GM13976 (cell line): Measurements from ENCODE around the gene DMBT1.
"Not testable (repeated sequence)": the region's sequence is repeated elsewhere in the genome, so short reads cannot be mapped to it uniquely, and the experiment has no call there.

Source experiments
- DNase-seq: peaks from one replicate; pipeline ENCODE4 v3.0.0; 2012; ENCODE audit warnings: low spot score
- CTCF ChIP-seq: IDR thresholded peaks from 2 replicates; pipeline ENCODE4 v1.5.1; 2012; ENCODE audit warnings: borderline replicate concordance, mild to moderate bottlenecking; ENCODE audit not compliant: insufficient read depth; ENCODE audit errors: extremely low read depth, missing control alignments, control extremely low read depth
- in situ Hi-C: fragments of 300-500 bp; cut with MboI; formaldehyde crosslinking; loops from one replicate; pipeline ENCODE4 v1.12.0; 2022; ENCODE audit warnings: low sequenced_read_pairs, mixed read lengths, inconsistent platforms; ENCODE audit not compliant: unreplicated experiment

DMBT1 gene

GRCh38 chr10:122577311-122577885 is 16.8 kb downstream of the DMBT1 start:
- in situ Hi-C loops: no loop called here
- no peak for TF ChIP-seq CTCF
- no peak for DNase-seq

GRCh38 chr10:122586070-122586469 is 25.5 kb downstream of the DMBT1 start:
- in situ Hi-C loops, DNase-seq: not testable (repeated sequence)

- TF ChIP-seq CTCF: no peak
- in situ Hi-C loops: no loop called here
- DNase-seq: no peak
Measured at GRCh38 chr10:122587098-122587760, 26.7 kb downstream of the DMBT1 start.

- no peak for DNase-seq
- TF ChIP-seq CTCF: no peak
- in situ Hi-C loops: no loop called here
Measured at GRCh38 chr10:122588381-122588780, 27.8 kb downstream of the DMBT1 start.

- TF ChIP-seq CTCF: no peak
- in situ Hi-C loops: no loop called here
- DNase-seq: no peak
Measured at GRCh38 chr10:122590153-122590552, 29.6 kb downstream of the DMBT1 start.

- TF ChIP-seq CTCF: no peak
- no peak for DNase-seq
- in situ Hi-C loops: no loop called here
Measured at GRCh38 chr10:122591736-122592135, 31.2 kb downstream of the DMBT1 start.

- DNase-seq: no peak
- in situ Hi-C loops: no loop called here
- no peak for TF ChIP-seq CTCF
Measured at GRCh38 chr10:122592161-122592560, 31.6 kb downstream of the DMBT1 start.
